ENCODE data around the gene CC2D2A.

- TF ChIP-seq ZFP36 (IDR thresholded peaks at IDR 0.05; ENCODE audit: borderline replicate concordance, low read depth, low read length, partially characterized antibody) (no peak), CHD2 (IDR thresholded peaks at IDR 0.05; ENCODE audit: low read depth, low read length) (no peak), ZNF629 (CRISPR knock-in tag; conservative IDR thresholded peaks at IDR 0.05) (no peak), PRDM15 (CRISPR knock-in tag; IDR thresholded peaks at IDR 0.05) (no peak), RAD21 (CRISPR knock-in tag; IDR thresholded peaks at IDR 0.05) (no peak)
Observed at GRCh38 chr4:15420642-15421041, 49.0 kb upstream of the CC2D2A start.
